Eye (tissue), 1 donor: ENCODE data around the gene PLPP2.
"Not testable (repeated sequence)": the region's sequence is repeated elsewhere in the genome, so short reads cannot be mapped to it uniquely, and the experiment has no call there.

Experiments
- DNase-seq: peaks from one replicate; pipeline ENCODE4 v3.0.0-alpha.2; 2015

Gene PLPP2

GRCh38 chr19:262125-262524 lies 29.1 kb downstream of the PLPP2 start:
- DNase-seq: no peak

DNA sequence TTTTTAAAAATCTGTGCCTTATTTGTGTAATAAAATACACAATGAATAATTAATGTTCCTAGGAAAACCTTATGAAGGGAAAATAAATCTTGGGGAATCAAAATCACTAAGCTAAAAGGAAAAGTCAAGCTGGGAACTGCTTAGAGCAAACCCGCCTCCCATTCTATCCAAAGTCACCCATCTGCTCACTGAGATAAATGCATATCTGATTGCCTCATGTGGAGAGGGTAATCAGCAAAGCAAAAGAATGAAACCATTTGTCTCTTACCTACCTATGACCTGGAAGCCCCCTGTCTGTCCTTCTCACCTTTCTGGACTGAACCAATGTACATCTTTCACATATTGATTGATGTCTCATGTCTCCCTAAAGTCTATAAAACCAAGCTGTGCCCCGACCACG lies 34.4 kb downstream of the PLPP2 start:
- not testable (repeated sequence) for DNase-seq

DNA sequence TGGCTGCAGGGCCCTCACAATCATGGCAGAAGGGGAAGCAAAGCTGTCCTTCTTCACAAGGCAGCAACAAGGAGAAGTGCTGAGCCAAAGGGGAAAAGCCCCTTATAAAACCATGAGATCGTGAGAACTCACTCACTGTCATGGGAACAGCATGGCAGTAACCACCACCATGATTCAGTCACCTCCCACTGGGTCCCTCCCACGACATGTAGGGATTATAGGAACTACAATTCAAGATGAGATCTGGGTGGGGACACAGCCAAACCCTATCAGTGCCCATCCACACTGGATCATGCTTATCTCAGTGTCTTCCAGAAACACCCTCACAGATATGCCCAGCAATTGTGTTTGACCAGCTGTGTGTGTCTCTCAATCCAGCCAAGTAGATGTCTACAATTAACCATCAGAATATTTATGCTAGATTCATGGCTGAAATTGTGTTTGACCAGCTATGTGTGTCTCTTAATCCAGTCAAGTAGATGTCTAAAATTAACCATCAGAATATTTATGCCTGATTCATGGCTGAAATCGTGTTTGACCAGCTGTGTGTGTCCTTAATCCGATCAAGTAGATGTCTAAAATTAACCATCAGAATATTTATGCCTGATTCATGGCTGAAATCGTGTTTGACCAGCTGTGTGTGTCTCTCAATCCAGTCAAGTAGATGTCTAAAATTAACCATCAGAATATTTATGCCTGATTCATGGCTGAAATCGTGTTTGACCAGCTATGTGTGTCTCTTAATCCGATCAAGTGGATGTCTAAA lies 38.6 kb downstream of the PLPP2 start:
- DNase-seq: not testable (repeated sequence)

- DNase-seq: no peak
These were observed 44.7 kb downstream of the PLPP2 start for GRCh38 chr19:246551-246950.

DNA sequence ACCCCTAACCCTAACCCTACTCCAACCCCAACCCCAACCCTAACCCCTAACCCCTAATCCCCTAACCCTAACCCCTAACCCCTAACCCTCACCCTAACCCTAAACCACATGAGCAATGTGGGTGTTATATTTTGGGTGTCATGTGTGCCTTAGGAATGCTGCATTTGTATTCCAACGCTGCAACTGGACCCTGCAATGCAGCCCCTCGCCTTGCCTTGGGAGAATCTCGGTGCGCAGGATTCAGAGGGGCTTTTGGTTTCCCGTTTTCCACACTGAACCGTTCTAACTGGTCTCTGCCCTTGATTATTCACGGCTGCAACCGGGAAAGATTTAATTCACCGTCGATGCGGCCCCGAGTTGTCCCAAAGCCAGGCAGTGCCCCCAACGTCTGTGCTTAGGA lies 45.3 kb downstream of the PLPP2 start:
- DNase-seq: not testable (repeated sequence)

GRCh38 chr19:245457-245856 lies 45.7 kb downstream of the PLPP2 start:
- no peak for DNase-seq
